Activated CD8-positive, alpha-beta memory T cell treated with anti-CD3 and anti-CD28 coated beads, Interleukin-2, amount 50 U/mL, for 1 hour (primary cell): ENCODE results near the gene LOC101059915.
"Not testable (repeated sequence)": the region's sequence is repeated elsewhere in the genome, so short reads cannot be mapped to it uniquely, and the experiment has no call there.

ENCODE experiments used
- DNase-seq: peaks from one replicate; pipeline ENCODE4 v3.0.0-alpha.2; 2020; ENCODE audit errors: extremely low read depth

The LOC101059915 gene

GRCh38 chrX:71675636-71676035, 8.3 kb downstream of the LOC101059915 start:
- DNase-seq = not testable (repeated sequence)

DNA sequence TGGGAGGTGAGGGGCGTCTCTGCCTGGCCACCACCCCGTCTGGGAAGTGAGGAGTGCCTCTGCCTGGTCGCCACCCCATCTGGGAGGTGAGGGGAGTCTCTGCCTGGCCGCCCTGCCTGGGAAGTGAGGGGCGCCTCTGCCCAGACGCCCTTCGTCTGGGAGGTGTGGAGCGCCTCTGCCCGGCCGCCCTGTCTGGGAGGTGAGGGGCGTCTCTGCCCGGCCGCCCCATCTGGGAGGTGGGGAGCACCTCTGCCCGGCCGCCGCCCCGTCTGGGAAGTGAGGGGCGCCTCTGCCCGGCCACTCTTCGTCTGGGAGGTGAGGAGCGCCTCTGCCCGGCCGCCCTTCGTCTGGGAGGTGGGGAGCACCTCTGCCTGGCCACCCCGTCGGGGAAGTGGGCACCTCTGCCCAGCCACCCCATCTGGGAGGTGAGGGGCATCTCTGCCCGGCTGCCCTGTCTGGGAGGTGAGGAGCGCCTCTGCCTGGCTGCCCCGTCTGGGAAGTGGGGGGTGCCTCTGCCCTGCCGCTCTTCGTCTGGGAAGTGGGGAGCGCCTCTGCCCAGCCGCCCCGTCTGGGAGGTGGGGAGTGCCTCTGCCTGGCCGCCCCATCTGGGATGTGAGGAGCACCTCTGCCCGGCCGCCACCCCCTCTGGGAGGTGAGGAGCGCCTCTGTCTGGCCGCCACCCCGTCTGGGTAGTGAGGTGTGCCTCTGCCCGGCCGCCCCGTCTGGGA, 8.9 kb downstream of the LOC101059915 start:
- DNase-seq = not testable (repeated sequence)

GRCh38 chrX:71677195-71677594, 9.8 kb downstream of the LOC101059915 start:
- DNase-seq = not testable (repeated sequence)

- no peak for DNase-seq
Measured at GRCh38 chrX:71679575-71680207, 12.3 kb downstream of the LOC101059915 start.

DNA sequence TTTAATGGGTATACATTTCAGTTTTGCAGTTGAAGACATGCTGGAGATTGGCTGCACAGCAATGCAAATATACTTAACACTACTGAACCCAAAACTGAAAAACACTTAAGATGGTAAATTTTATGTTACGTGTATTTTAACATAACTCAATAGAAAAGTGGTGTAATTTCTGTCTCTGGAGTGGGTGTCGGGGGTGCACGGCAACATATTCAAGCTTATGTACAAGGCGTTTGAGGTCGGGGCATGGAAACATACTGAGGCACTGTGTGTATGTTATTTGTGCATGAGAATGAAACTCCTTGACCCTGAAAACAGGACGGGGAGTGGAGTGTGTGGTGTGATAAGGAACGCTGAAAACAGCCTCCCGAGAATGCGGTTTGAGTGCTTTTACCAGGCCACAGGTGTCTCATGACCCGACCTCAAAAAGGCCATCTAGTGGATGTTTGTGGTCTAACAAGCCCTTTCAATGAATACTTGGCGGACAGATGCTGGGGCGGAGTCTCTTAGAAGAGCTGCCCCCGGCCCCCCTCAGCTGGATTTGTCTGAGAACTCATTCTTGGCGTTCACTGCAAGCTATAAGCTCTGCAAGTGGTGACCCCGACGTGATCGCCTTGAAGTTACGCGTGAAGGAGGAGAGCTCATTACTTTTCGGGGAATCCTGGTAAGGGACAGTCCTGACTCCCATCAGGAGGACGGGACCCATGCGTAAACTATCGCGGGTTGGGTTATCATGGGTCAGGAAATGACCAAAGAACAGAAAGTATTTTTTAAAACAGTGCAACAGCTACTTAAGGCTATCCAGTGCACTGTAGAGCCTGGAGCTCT, 29.5 kb downstream of the LOC101059915 start:
- not testable (repeated sequence) for DNase-seq

GRCh38 chrX:71697466-71698298, 30.3 kb downstream of the LOC101059915 start:
- not testable (repeated sequence) for DNase-seq

- DNase-seq = not testable (repeated sequence)
Measured at GRCh38 chrX:71698299-71699022, 31.1 kb downstream of the LOC101059915 start.

- DNase-seq = not testable (repeated sequence)
Measured at GRCh38 chrX:71699023-71699344, 31.6 kb downstream of the LOC101059915 start.

DNA sequence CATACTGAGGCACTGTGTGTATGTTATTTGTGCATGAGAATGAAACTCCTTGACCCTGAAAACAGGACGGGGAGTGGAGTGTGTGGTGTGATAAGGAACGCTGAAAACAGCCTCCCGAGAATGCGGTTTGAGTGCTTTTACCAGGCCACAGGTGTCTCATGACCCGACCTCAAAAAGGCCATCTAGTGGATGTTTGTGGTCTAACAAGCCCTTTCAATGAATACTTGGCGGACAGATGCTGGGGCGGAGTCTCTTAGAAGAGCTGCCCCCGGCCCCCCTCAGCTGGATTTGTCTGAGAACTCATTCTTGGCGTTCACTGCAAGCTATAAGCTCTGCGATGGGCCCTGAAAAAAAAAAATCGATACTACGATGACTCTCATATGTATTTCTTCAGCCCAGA, 35.5 kb downstream of the LOC101059915 start:
- not testable (repeated sequence) for DNase-seq

GRCh38 chrX:71714064-71714463, 46.7 kb downstream of the LOC101059915 start:
- not testable (repeated sequence) for DNase-seq

DNA sequence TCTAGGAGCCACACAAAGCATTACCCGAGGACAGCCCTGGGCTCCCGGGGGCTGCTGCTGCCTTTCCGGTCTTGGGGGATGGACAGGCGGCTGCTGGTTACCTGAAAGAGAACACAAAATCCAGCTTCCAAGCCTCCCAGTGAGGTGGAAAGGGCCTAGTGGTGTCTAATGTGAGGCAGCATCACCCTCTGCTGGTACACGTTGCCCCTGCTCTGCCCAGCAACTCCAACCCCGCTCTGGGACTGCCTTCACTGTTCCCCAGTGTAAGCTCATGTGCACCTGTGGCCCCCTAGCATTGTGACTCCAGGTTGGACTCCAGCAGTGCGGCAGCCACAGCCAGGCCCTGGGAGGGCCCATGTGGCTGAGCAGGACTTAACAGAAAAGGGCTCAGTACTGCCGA, 48.2 kb downstream of the LOC101059915 start:
- DNase-seq = not testable (repeated sequence)

GRCh38 chrX:71716323-71716722, 49.0 kb downstream of the LOC101059915 start:
- not testable (repeated sequence) for DNase-seq

DNA sequence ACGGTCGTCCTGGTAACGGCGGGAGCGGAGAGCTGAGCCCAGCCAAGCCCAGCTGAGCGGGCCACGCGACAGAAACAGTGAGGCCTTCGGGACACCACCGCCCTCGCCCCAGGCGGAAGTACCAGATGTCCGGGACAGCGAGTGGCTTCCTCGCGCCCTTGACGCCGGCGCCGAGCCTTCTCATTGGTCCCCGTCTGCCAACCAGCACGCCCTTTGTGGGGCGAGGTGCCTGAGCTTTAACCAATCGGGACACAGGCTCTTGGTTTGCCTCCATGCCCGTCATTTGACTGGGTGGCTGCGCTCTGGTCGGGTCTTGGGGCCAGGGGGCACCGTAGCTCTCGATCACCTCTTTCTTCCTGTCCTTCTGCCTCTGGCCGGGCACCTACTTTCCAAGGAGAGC, 50.8 kb downstream of the LOC101059915 start, which contains the start of gene CXorf49:
Gene CXorf49, minus strand, starts transcription at position 101 of the 400 bp plus-strand sequence. CDS start 134 bp downstream, outside the sequence.
- DNase-seq = not testable (repeated sequence)

DNA sequence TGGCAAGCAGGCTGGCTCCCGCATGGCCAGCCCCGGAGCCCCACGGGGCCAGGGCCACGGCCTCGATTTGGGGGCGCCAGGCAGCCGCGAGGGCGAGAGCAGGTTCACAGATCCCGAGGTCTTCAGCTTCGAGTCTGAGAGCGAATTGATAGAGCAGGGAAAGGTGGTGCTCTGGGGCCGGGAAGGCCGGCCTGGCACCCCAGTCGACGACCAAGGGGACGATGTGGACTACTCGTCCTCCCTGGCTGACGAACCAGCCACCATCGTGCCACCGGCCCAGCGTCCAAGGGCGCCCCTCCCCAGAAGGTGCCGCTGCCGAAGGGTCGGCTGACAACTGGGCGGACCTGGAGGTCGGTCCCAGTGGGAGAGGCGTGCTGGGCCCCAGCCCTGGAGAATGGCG, 51.8 kb downstream of the LOC101059915 start:
- DNase-seq = not testable (repeated sequence)

GRCh38 chrX:71720289-71720886, 53.0 kb downstream of the LOC101059915 start:
- not testable (repeated sequence) for DNase-seq
